ENCODE measurements around the gene GTF2A2. TPM values are rescaled to one million over a fixed set of nuclear protein-coding genes. Genes with fewer than 3 reads are reported as not detected.
A peak's percentile ranks its signal among the peaks of the same experiment; 100 is the strongest.

The GTF2A2 gene
- total RNA-seq, 3 donors from 2014 or later = 87.8 to 145 (median 99.6) TPM

- H3K4me1 ChIP-seq (ENCODE audit: low read depth) = no peaks in the 10 kb centered on the region
- DNase-seq (no peak), ATAC-seq (no peak)
- intact Hi-C loops (cut with DNase I, micrococcal nuclease) = loop anchor here in 1 of 2 donors (10.0 kb wide), 1 partner anchor 628 kb away; no protein-coding TSS in a partner anchor
- H3K36me3 ChIP-seq (ENCODE audit: low read depth) = no peaks in the 10 kb centered on the region
- H3K4me3 ChIP-seq = no peak overlapping the region
- TF ChIP-seq CTCF (IDR thresholded peaks at IDR 0.05) = no peak
- no peaks in the 10 kb centered on the region for H3K9me3 ChIP-seq
These were observed 39.0 kb upstream of the GTF2A2 start for GRCh38 chr15:59696332-59696731.

GRCh38 chr15:59694779-59695178 is 37.5 kb upstream of the GTF2A2 start:
- intact Hi-C loops (cut with DNase I, micrococcal nuclease) = loop anchor here in 1 of 2 donors (10.0 kb wide), 1 partner anchor 630 kb away; no protein-coding TSS in a partner anchor
- DNase-seq (no peak), ATAC-seq (no peak)
- Histone ChIP-seq H3K4me3 (no peak overlapping the region), H3K4me1 (ENCODE audit: low read depth) (peaks cover 5% of the 10 kb centered on the region), H3K9me3 (no peaks in the 10 kb centered on the region), H3K36me3 (ENCODE audit: low read depth) (no peaks in the 10 kb centered on the region)
- no peak for TF ChIP-seq CTCF (IDR thresholded peaks at IDR 0.05)

GRCh38 chr15:59691194-59691805 is 34.0 kb upstream of the GTF2A2 start:
- intact Hi-C loops (cut with DNase I, micrococcal nuclease) = loop anchor here in 1 of 2 donors (10.0 kb wide), 1 partner anchor 634 kb away; no protein-coding TSS in a partner anchor
- ATAC-seq = no peak

GRCh38 chr15:59689626-59690236 is 32.4 kb upstream of the GTF2A2 start:
- DNase-seq (peak; percentile 92 to 95 (median 94)), ATAC-seq (peak; percentile 58)
- TF ChIP-seq CTCF (IDR thresholded peaks at IDR 0.05) = no peak
- Histone ChIP-seq H3K36me3 (ENCODE audit: low read depth) (no peaks in the 10 kb centered on the region), H3K4me1 (ENCODE audit: low read depth) (peaks cover 31% of the 10 kb centered on the region), H3K4me3 (peak overlapping the region; percentile 86), H3K9me3 (no peaks in the 10 kb centered on the region)
- intact Hi-C loops (cut with DNase I, micrococcal nuclease) = loop anchor here in 1 of 2 donors (10.0 kb wide), 1 partner anchor 635 kb away; no protein-coding TSS in a partner anchor

More at GRCh38 chr15:59691194-59691805, 34.0 kb upstream of the GTF2A2 start:
- peak in 1 of 3 donors; percentile 82 for DNase-seq
- TF ChIP-seq CTCF (IDR thresholded peaks at IDR 0.05) = peak; percentile 42
- no peaks in the 10 kb centered on the region for H3K9me3 ChIP-seq
- H3K36me3 ChIP-seq (ENCODE audit: low read depth) = no peaks in the 10 kb centered on the region
- no peak overlapping the region for H3K4me3 ChIP-seq
- H3K4me1 ChIP-seq (ENCODE audit: low read depth) = peaks cover 24% of the 10 kb centered on the region

- peaks cover 31% of the 10 kb centered on the region for H3K4me1 ChIP-seq (ENCODE audit: low read depth)
- H3K4me3 ChIP-seq = peak within 1 kb of the TSS; percentile 86
- ATAC-seq (peak; percentile 92), DNase-seq (peak; percentile 99 to 100 (median 100))
- no peaks in the 10 kb centered on the region for H3K36me3 ChIP-seq (ENCODE audit: low read depth)
- intact Hi-C loops (cut with DNase I, micrococcal nuclease) = no loop called here
- TF ChIP-seq CTCF (IDR thresholded peaks at IDR 0.05) = no peak
- no peaks in the 10 kb centered on the region for H3K9me3 ChIP-seq
These were observed 31.7 kb upstream of the GTF2A2 start, which contains the start of gene BNIP2 for GRCh38 chr15:59688782-59689625. BNIP2 (minus strand) TSS chr15:59689320; CDS start chr15:59682457, 6,863 bp downstream.

Data from mucosa of descending colon (tissue), 3 donors.